Measurements from ENCODE around the gene RPTN. TPM values are rescaled to one million over a fixed set of nuclear protein-coding genes. Genes with fewer than 3 reads are reported as not detected.

RPTN gene
- total and polyA plus RNA-seq, 8 donors: not detected

DNA sequence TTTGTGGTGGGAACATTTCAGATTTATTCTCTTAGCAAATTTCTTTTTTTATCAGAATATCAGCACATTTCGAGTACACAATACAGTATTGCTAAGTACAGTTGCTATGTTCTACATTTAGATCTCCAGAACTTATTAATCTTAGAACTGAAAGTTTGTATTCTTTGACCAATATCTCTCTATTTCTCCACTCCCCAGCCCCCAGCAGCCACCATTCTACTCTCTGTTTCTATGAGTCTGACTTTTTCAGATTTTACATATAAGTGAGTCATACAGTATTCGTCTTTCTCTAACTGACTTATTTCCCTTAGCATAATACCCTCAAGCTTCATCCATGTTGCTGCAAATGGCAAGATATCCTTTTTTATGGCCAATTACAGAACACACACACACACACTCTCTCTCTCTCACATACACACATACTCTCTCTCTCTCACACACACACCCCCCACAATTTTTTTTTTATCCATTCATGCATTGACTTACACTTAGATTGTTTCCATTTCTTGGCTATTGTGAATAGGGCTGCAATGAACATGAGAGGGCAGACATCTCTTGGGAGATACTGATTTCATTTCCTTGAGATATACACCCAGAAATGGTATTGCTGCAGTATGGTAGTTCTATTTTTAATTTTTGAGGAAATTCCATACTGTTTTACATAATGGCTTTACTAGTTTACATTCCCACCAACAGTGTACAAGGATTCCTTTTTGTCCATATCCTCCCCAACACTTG is 15.7 kb downstream of the RPTN start:
- peaks cover 10 to 21% of the 10 kb centered on the region in 2 donors for H3K27me3 ChIP-seq
- DNase-seq (no peak), ATAC-seq (no peak)
- no peaks in the 10 kb centered on the region for H3K4me1 ChIP-seq
- H3K36me3 ChIP-seq: no peaks in the 10 kb centered on the region
- peaks cover 0 to 16% of the 10 kb centered on the region in 2 donors for H3K9me3 ChIP-seq
- no peak overlapping the region for H3K4me3 ChIP-seq
- no peak overlapping the region for H3K27ac ChIP-seq
- intact Hi-C loops (cut with DNase I): no loop called here
- TF ChIP-seq, protein P1, sequence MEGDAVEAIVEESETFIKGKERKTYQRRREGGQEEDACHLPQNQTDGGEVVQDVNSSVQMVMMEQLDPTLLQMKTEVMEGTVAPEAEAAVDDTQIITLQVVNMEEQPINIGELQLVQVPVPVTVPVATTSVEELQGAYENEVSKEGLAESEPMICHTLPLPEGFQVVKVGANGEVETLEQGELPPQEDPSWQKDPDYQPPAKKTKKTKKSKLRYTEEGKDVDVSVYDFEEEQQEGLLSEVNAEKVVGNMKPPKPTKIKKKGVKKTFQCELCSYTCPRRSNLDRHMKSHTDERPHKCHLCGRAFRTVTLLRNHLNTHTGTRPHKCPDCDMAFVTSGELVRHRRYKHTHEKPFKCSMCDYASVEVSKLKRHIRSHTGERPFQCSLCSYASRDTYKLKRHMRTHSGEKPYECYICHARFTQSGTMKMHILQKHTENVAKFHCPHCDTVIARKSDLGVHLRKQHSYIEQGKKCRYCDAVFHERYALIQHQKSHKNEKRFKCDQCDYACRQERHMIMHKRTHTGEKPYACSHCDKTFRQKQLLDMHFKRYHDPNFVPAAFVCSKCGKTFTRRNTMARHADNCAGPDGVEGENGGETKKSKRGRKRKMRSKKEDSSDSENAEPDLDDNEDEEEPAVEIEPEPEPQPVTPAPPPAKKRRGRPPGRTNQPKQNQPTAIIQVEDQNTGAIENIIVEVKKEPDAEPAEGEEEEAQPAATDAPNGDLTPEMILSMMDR (IDR thresholded peaks at IDR 0.05): no peak

GRCh38 chr1:152141971-152142584 is 16.9 kb downstream of the RPTN start:
- Histone ChIP-seq H3K27me3 (peaks cover 10 to 21% of the 10 kb centered on the region in 2 donors), H3K4me1 (no peaks in the 10 kb centered on the region), H3K9me3 (peaks cover 0 to 3% of the 10 kb centered on the region in 2 donors), H3K27ac (no peak overlapping the region), H3K36me3 (no peaks in the 10 kb centered on the region), H3K4me3 (no peak overlapping the region)
- intact Hi-C loops (cut with DNase I): no loop called here
- ATAC-seq: peak; percentile 90
- TF ChIP-seq, protein P1 (IDR thresholded peaks at IDR 0.05): peak; percentile 67 to 88
- peak in 3 of 4 donors; percentile 40 to 72 (median 59) for DNase-seq

DNA sequence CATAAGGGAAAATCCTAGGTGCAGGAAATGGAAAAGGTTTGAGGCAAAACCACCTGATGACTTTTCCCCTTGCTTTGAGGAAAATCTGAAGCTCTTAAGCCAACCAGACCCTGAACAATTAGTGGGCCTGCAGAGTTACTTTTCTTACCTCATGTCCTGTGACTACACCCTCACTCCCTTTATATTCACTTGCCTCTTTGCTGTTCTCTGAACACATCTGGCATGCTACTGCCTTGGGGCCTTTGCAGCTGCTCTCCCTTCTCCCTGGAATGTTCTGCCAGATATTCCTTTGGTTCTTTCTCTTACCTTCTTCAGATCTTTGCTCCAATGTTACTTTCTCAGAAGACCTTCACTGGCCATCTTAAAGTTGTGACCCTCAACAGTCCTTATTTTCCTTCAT is 21.8 kb downstream of the RPTN start:
- H3K4me1 ChIP-seq: no peaks in the 10 kb centered on the region
- peaks cover 0 to 6% of the 10 kb centered on the region in 2 donors for H3K9me3 ChIP-seq
- intact Hi-C loops (cut with DNase I): no loop called here
- ATAC-seq (no peak), DNase-seq (no peak)
- peaks cover 10 to 31% of the 10 kb centered on the region in 2 donors for H3K27me3 ChIP-seq
- TF ChIP-seq, protein P1 (IDR thresholded peaks at IDR 0.05): no peak
- no peak overlapping the region for H3K27ac ChIP-seq
- H3K36me3 ChIP-seq: no peaks in the 10 kb centered on the region
- no peak overlapping the region for H3K4me3 ChIP-seq

- no peak for DNase-seq
- no peak overlapping the region for H3K4me3 ChIP-seq
- peaks cover 0 to 6% of the 10 kb centered on the region in 2 donors for H3K9me3 ChIP-seq
- H3K27ac ChIP-seq: no peak overlapping the region
- peaks cover 12 to 65% of the 10 kb centered on the region in 2 donors for H3K27me3 ChIP-seq
- TF ChIP-seq, protein P1 (IDR thresholded peaks at IDR 0.05): no peak
- no peaks in the 10 kb centered on the region for H3K4me1 ChIP-seq
- H3K36me3 ChIP-seq: no peaks in the 10 kb centered on the region
- intact Hi-C loops (cut with DNase I): no loop called here
- ATAC-seq: no peak
Measured at GRCh38 chr1:152130186-152130585, 28.8 kb downstream of the RPTN start.

GRCh38 chr1:152127673-152128072 is 31.4 kb downstream of the RPTN start:
- H3K4me1 ChIP-seq: no peaks in the 10 kb centered on the region
- ATAC-seq: no peak
- DNase-seq: no peak
- intact Hi-C loops (cut with DNase I): no loop called here
- H3K9me3 ChIP-seq: peaks cover 0 to under 1% of the 10 kb centered on the region in 2 donors
- H3K36me3 ChIP-seq: no peaks in the 10 kb centered on the region
- TF ChIP-seq, protein P1 (IDR thresholded peaks at IDR 0.05): no peak
- no peak overlapping the region for H3K4me3 ChIP-seq
- H3K27ac ChIP-seq: no peak overlapping the region
- H3K27me3 ChIP-seq: peaks cover 12 to 74% of the 10 kb centered on the region in 2 donors
